ENCODE data around the gene DDX27. TPM values are rescaled to one million over a fixed set of nuclear protein-coding genes. Genes with fewer than 3 reads are reported as not detected.

Gene DDX27
- total RNA-seq, 1 donor from 2014 or later: 78.4 TPM

- no peak overlapping the region for H3K4me3 Mint-ChIP-seq
- no peaks in the 10 kb centered on the region for H3K27me3 Mint-ChIP-seq
- H3K36me3 Mint-ChIP-seq (ENCODE audit: low read depth): peaks cover 81% of the 10 kb centered on the region
- peaks cover 15% of the 10 kb centered on the region for H3K4me1 Mint-ChIP-seq
- TF ChIP-seq CTCF (IDR thresholded peaks at IDR 0.05): no peak
- intact Hi-C loops (cut with micrococcal nuclease): loop anchor here (5.0 kb wide), 1 partner anchor 42 kb away; the partner anchor contains the start of gene ZNFX1
- ChIA-PET POLR2A (interaction anchor here (1.1 kb wide), 1 partner anchor 13 kb away, joined by 3 read pairs; no protein-coding TSS in a partner anchor), CTCF (no interaction called here)
- H3K9me3 Mint-ChIP-seq: no peaks in the 10 kb centered on the region
- no peak overlapping the region for H3K27ac Mint-ChIP-seq
- no peak for ATAC-seq (ENCODE audit: low read depth)
- no peak for DNase-seq
Measured at GRCh38 chr20:49234831-49235230, 15.6 kb downstream of the DDX27 start.

DNA sequence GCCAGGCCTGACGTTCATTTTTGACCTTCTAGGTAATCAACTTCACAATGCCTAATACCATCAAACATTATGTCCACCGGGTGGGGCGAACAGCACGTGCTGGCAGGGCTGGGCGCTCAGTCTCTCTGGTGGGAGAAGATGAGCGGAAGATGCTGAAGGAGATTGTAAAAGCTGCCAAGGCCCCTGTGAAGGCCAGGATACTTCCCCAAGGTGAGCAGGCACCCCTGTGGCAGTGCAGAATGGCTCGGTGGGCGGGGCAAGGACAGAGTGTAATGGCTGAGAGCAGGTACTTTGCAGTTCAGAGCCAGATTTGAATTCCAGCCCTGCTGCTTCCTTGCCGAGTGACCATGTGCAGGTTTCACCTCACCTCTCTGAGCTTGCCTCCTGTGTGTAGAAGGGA lies 17.1 kb downstream of the DDX27 start:
- POLR2A ChIA-PET: interaction anchor here (0.7 kb wide), 1 partner anchor 116 kb away, joined by 4 read pairs; no protein-coding TSS in a partner anchor
- CTCF ChIA-PET: no interaction called here
- Mint-ChIP-seq H3K4me3 (no peak overlapping the region), H3K27me3 (no peaks in the 10 kb centered on the region), H3K27ac (no peak overlapping the region), H3K4me1 (peaks cover 2% of the 10 kb centered on the region), H3K36me3 (ENCODE audit: low read depth) (peaks cover 79% of the 10 kb centered on the region), H3K9me3 (no peaks in the 10 kb centered on the region)
- DNase-seq: no peak
- no peak for TF ChIP-seq CTCF (IDR thresholded peaks at IDR 0.05)
- ATAC-seq (ENCODE audit: low read depth): no peak
- intact Hi-C loops (cut with micrococcal nuclease): no loop called here

DNA sequence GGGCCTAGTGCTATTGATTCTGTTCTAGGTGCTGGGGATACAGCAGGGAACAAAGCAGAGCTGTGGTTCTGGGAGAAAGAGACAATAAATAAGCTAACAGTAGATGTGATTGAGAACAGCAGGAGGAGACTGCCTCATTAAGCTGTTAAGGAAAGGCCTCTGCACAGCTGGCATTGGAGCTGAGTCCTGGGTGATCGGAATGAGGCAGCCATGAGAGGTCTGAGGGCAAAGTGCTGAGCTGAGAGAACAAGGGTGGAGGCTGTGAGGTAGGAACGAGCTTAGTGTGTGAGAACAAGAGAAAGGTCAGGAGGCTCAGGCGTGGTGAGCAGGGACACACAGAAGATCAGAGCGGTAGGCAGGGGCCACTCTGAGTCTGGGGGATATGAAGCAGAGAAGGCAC lies 18.3 kb downstream of the DDX27 start:
- TF ChIP-seq CTCF (IDR thresholded peaks at IDR 0.05): no peak
- DNase-seq (no peak), ATAC-seq (ENCODE audit: low read depth) (no peak)
- Mint-ChIP-seq H3K4me1 (no peaks in the 10 kb centered on the region), H3K27ac (no peak overlapping the region), H3K27me3 (no peaks in the 10 kb centered on the region), H3K9me3 (no peaks in the 10 kb centered on the region), H3K4me3 (no peak overlapping the region), H3K36me3 (ENCODE audit: low read depth) (peaks cover 85% of the 10 kb centered on the region)
- intact Hi-C loops (cut with micrococcal nuclease): no loop called here
- POLR2A ChIA-PET: no interaction called here
- CTCF ChIA-PET: interaction anchor here (0.6 to 2.1 kb wide), 3 partner anchors 9 to 225 kb away, joined by 3 to 11 read pairs (median 3); no protein-coding TSS in a partner anchor

GRCh38 chr20:49245921-49246740 lies 26.9 kb downstream of the DDX27 start:
- Mint-ChIP-seq H3K27me3 (no peaks in the 10 kb centered on the region), H3K27ac (peak overlapping the region; percentile 50), H3K4me1 (no peaks in the 10 kb centered on the region), H3K4me3 (no peak overlapping the region), H3K36me3 (ENCODE audit: low read depth) (peaks cover 89% of the 10 kb centered on the region), H3K9me3 (no peaks in the 10 kb centered on the region)
- intact Hi-C loops (cut with micrococcal nuclease): no loop called here
- no peak for TF ChIP-seq CTCF (IDR thresholded peaks at IDR 0.05)
- POLR2A ChIA-PET: interaction anchor here (0.7 to 2.1 kb wide), 2 partner anchors 17 to 35 kb away, joined by 3 to 7 read pairs; no protein-coding TSS in a partner anchor
- CTCF ChIA-PET: interaction anchor here (1.2 to 2.8 kb wide), 3 partner anchors 8 to 113 kb away, joined by 4 to 11 read pairs (median 4); no protein-coding TSS in a partner anchor
- ATAC-seq (ENCODE audit: low read depth) (peak; percentile 71), DNase-seq (no peak)

DNA sequence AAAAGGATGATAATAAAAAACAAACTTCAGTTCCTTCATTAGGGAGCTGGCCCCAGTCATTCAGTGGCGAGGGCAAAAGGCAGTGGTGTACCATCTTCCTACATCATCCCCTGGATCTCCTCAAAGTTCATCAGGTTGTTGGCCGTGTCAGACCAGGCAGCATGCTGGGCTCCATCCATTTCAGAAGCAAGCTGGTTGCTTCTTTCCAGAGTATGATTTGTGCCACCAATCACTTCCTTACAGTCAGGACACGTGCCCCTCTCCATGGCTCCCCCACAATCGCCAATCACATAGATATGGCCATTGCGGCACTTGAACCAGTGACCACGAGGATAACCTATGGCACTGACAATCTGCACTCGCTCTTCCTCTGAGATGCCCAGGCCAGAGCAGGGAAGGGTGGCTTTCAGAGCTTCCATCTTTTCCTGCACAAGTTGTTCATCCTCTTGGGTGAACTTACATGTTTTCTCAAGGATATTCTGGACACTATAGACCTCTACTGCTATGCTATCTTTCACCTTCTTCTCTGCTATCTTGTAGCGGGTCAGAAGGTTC lies 28.0 kb downstream of the DDX27 start:
- Mint-ChIP-seq H3K9me3 (no peaks in the 10 kb centered on the region), H3K36me3 (ENCODE audit: low read depth) (peaks cover 88% of the 10 kb centered on the region), H3K4me3 (no peak overlapping the region), H3K27ac (peak overlapping the region; percentile 18), H3K4me1 (no peaks in the 10 kb centered on the region), H3K27me3 (no peaks in the 10 kb centered on the region)
- intact Hi-C loops (cut with micrococcal nuclease): no loop called here
- ChIA-PET CTCF (interaction anchor here (2.8 kb wide), 1 partner anchor 9 kb away, joined by 11 read pairs; no protein-coding TSS in a partner anchor), POLR2A (interaction anchor here (1.5 to 2.1 kb wide), 2 partner anchors 13 to 34 kb away, joined by 3 to 7 read pairs; no protein-coding TSS in a partner anchor)
- DNase-seq (no peak), ATAC-seq (ENCODE audit: low read depth) (no peak)
- no peak for TF ChIP-seq CTCF (IDR thresholded peaks at IDR 0.05)
